ENCODE results near the gene YEATS4.
A peak's percentile ranks its signal among the peaks of the same experiment; 100 is the strongest.
"Not testable (repeated sequence)": the region's sequence is repeated elsewhere in the genome, so short reads cannot be mapped to it uniquely, and the experiment has no call there.

The YEATS4 gene

GRCh38 chr12:69359531-69360347, at the start of gene YEATS4:
Gene YEATS4 (plus strand): TSS chr12:69359743. CDS start chr12:69359973, 230 bp downstream.
- DNase-seq, result peak; percentile 77 to 88 (median 84)

GRCh38 chr12:69313209-69313608, 46.3 kb upstream of the YEATS4 start:
- no peak for DNase-seq

GRCh38 chr12:69316784-69317183, 42.8 kb upstream of the YEATS4 start:
- not testable (repeated sequence) for DNase-seq

- DNase-seq, result not testable (repeated sequence)
These were observed 42.3 kb upstream of the YEATS4 start for GRCh38 chr12:69317233-69317632.

GRCh38 chr12:69318225-69318624, 41.3 kb upstream of the YEATS4 start:
- DNase-seq, result no peak

GRCh38 chr12:69321351-69321750, 38.2 kb upstream of the YEATS4 start:
- no peak for DNase-seq

GRCh38 chr12:69324797-69325466, 34.6 kb upstream of the YEATS4 start:
- no peak for DNase-seq

- no peak for DNase-seq
These were observed 31.1 kb upstream of the YEATS4 start for GRCh38 chr12:69328426-69328825.

- peak in 5 of 6 experiments; percentile 17 to 79 (median 63) for DNase-seq
These were observed 29.7 kb upstream of the YEATS4 start for GRCh38 chr12:69329669-69330428.

GRCh38 chr12:69330475-69331473, 28.8 kb upstream of the YEATS4 start:
- DNase-seq, result peak; percentile 36 to 85 (median 58)

- DNase-seq, result no peak
These were observed 28.0 kb upstream of the YEATS4 start for GRCh38 chr12:69331519-69331908.

GRCh38 chr12:69331909-69332684, 27.4 kb upstream of the YEATS4 start:
- no peak for DNase-seq

GRCh38 chr12:69332815-69333358, 26.7 kb upstream of the YEATS4 start:
- DNase-seq, result no peak

GRCh38 chr12:69334158-69334557, 25.4 kb upstream of the YEATS4 start:
- DNase-seq, result peak in 3 of 6 experiments; percentile 26 to 50 (median 43)

GRCh38 chr12:69337311-69338090, 22.0 kb upstream of the YEATS4 start:
- DNase-seq, result no peak

- no peak for DNase-seq
These were observed 21.3 kb upstream of the YEATS4 start for GRCh38 chr12:69338120-69338859.

GRCh38 chr12:69338936-69339335, 20.6 kb upstream of the YEATS4 start:
- DNase-seq, result no peak

- DNase-seq, result no peak
These were observed 19.5 kb upstream of the YEATS4 start for GRCh38 chr12:69339999-69340398.

- DNase-seq, result no peak
These were observed 18.2 kb upstream of the YEATS4 start for GRCh38 chr12:69341328-69341727.

Data from stimulated activated naive CD4-positive, alpha-beta T cell (primary cell).